ENCODE measurements around the gene GIPC3.

DNA sequence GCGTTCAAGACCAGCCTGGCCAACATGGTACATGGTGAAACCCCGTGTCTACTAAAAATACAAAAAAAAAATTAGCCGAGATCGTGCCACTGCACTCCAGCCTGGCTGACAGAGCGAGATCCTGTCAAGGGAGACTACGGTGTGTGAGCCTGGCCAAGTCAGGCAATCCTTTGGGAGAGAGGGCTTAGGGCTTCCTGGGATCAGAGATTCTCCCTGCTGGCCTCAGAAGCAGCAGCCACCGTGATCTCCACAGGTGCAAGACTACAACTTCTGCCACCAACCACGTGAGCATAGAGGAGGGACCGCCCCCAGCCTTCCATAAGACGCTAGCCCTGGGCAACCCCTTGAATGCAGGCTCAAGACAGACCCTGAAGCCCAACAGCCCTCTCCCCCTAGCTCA is 35.5 kb upstream of the GIPC3 start:
- TF ChIP-seq POLR2A (IDR thresholded peaks at IDR 0.05), result no peak
- TF ChIP-seq, protein P1, sequence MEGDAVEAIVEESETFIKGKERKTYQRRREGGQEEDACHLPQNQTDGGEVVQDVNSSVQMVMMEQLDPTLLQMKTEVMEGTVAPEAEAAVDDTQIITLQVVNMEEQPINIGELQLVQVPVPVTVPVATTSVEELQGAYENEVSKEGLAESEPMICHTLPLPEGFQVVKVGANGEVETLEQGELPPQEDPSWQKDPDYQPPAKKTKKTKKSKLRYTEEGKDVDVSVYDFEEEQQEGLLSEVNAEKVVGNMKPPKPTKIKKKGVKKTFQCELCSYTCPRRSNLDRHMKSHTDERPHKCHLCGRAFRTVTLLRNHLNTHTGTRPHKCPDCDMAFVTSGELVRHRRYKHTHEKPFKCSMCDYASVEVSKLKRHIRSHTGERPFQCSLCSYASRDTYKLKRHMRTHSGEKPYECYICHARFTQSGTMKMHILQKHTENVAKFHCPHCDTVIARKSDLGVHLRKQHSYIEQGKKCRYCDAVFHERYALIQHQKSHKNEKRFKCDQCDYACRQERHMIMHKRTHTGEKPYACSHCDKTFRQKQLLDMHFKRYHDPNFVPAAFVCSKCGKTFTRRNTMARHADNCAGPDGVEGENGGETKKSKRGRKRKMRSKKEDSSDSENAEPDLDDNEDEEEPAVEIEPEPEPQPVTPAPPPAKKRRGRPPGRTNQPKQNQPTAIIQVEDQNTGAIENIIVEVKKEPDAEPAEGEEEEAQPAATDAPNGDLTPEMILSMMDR (IDR thresholded peaks at IDR 0.05), result no peak
